Measurements from ENCODE around the gene TUBA1C.

Gene TUBA1C

DNA sequence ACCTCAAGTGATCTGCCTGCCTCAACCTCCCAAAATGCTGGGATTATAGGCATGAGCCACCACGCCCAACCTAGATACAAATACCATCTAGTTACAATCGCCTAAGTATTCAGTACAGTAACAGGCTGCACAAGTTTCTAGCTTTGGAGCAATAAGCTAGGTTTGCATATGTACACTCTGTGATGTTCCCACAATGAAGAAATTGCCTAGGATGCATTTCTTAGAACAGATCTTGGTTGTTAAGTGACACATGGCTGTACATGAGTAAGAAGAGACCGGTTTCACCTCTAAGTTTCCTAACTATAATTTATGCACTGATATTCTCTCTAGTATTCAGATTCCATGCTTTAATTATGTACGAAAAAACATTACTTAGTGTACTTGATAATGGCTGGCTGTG, 5.4 kb upstream of the TUBA1C start (continued):
- TF ChIP-seq, protein P1, sequence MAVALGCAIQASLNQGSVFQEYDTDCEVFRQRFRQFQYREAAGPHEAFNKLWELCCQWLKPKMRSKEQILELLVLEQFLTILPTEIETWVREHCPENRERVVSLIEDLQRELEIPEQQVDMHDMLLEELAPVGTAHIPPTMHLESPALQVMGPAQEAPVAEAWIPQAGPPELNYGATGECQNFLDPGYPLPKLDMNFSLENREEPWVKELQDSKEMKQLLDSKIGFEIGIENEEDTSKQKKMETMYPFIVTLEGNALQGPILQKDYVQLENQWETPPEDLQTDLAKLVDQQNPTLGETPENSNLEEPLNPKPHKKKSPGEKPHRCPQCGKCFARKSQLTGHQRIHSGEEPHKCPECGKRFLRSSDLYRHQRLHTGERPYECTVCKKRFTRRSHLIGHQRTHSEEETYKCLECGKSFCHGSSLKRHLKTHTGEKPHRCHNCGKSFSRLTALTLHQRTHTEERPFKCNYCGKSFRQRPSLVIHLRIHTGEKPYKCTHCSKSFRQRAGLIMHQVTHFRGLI (tag by site-specific recombination; IDR thresholded peaks at IDR 0.05) = no peak
- TF ChIP-seq KLF16 (tag by site-specific recombination; IDR thresholded peaks at IDR 0.05) (no peak), ZNF302 (tag by site-specific recombination; IDR thresholded peaks at IDR 0.05; ENCODE audit: low read depth) (no peak), ZNF211 (tag by site-specific recombination; IDR thresholded peaks at IDR 0.05; ENCODE audit: low read depth) (no peak)

DNA sequence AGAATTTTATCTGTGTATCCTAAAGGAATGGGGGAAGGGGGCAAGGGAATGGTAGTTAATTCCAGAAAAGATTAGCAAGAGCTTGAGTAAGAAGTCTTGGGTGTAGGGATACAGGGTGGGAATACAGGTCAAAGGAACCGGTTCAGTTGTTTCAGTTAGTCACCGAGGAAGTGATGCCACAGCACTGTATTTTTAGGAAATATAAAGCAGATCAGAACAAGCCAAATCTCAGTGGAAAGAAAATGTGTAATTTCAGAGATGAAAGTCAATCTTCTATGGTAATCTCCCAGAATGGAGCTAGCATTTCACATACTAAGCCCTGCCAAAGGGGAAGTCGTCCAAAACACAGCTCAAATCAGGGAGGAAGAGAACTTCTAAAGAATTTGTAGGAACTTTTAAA, 4.7 kb upstream of the TUBA1C start:
- 0 out of 2 replicates have a peak, but pooled peaks have one; percentile 25 for TF ChIP-seq ZBTB17 (tag by site-specific recombination; IDR thresholded peaks at IDR 0.05)
- no peak for TF ChIP-seq ZNF585B (tag by site-specific recombination; IDR thresholded peaks at IDR 0.05)
- H3K36me3 ChIP-seq (ENCODE audit: control insufficient read depth in 2 of 2, insufficient read depth in 1 of 2, low read length in 2 of 2) = no peaks in the 10 kb centered on the region
- POLR2A ChIA-PET = interaction anchor here (0.5 kb wide), 1 partner anchor 31 kb away, joined by 5 read pairs; no protein-coding TSS in a partner anchor
- H3K27ac ChIP-seq (ENCODE audit: extremely low read depth, low read depth, low read length) = no peak overlapping the region; the same call in 1 of the 2 replicates
- no peaks in the 10 kb centered on the region for H3K9me3 ChIP-seq (ENCODE audit: control insufficient read depth, insufficient read depth, low read depth, low read length)
- CTCF ChIA-PET = interaction anchor here (0.7 to 3.0 kb wide), 3 partner anchors 13 to 36 kb away, joined by 3 to 11 read pairs (median 6); no protein-coding TSS in a partner anchor
- H3K4me1 ChIP-seq (ENCODE audit: control insufficient read depth, insufficient read depth, low read length) = no peaks in the 10 kb centered on the region; the same call in 1 of the 2 replicates
- H3K4me3 ChIP-seq (ENCODE audit: low read depth, low read length) = no peak overlapping the region

DNA sequence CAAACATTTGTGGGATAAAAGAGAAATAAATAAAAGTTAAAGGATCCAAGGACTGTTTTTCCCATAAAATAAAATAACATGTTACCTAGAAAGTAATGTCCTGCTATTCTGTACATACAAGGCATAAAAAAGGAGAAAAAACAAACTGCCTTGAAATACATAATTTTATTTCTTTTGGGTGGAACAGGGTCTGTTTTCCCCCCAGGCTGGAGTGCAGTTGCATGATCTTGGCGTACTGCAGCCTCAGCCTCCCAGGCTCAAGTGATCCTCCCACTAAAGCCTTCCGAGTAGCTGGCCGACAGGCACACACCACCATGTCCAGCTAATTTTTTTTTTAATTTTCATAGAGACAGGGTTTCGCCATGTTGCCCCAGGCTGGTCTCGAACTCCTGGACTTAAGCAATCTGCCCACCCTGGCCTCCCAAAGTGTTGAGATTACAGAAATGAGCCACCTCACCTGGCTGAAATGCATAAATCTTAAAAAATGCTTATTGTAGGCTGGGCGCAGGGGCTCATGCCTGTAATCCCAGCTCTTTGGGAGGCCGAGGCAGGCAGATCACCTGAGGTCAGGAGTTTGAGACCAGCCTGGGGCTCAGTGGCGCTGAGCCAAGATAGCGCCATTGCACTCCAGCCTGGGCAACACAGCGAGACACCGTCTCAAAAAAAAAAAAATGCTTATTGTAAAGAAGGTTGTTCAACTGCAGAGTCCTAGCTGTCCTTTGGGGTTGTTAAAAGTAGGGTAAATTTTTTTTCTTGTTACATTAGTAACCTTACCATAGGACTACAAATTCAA, 4.1 kb upstream of the TUBA1C start:
- Histone ChIP-seq H3K4me3 (ENCODE audit: low read depth, low read length) (no peak overlapping the region), H3K9me3 (ENCODE audit: control insufficient read depth, insufficient read depth, low read depth, low read length) (no peaks in the 10 kb centered on the region), H3K4me1 (ENCODE audit: control insufficient read depth, insufficient read depth, low read length) (no peaks in the 10 kb centered on the region; the same call in 1 of the 2 replicates), H3K36me3 (ENCODE audit: control insufficient read depth in 2 of 2, insufficient read depth in 1 of 2, low read length in 2 of 2) (no peaks in the 10 kb centered on the region; a peak in 1 of 3 replicates), H3K27ac (ENCODE audit: extremely low read depth, low read depth, low read length) (no peak overlapping the region)
- peak; percentile 71; the same call in 1 of the 2 replicates for TF ChIP-seq ZNF121 (tag by site-specific recombination; IDR thresholded peaks at IDR 0.05)
- TF ChIP-seq SP2 (tag by site-specific recombination; IDR thresholded peaks at IDR 0.05) = no peak
- POLR2A ChIA-PET = no interaction called here
- CTCF ChIA-PET = interaction anchor here (0.6 to 3.0 kb wide), 4 partner anchors 14 to 69 kb away, joined by 3 to 11 read pairs (median 4); no protein-coding TSS in a partner anchor

DNA sequence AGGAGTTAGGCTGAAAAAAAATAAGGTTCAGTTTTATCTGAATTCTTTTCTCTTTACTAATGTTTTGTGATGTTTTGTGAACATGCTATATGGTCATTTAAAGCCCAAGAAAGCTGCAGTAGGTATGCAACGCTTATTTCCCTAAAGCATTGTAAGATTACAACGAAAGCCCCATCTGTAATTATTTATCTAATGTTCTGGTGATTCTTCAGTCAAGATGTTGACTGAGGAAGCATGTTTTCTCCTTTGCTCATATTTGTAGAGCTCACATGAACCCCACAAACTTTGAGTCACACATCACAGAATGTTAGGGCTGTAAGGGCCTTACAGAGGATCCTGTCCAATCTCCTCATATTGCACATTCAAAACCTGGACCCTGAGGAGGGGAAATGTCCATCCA, 3.2 kb upstream of the TUBA1C start:
- no peaks in the 10 kb centered on the region; the same call in 1 of the 2 replicates for H3K4me1 ChIP-seq (ENCODE audit: control insufficient read depth, insufficient read depth, low read length)
- no peak overlapping the region for H3K27ac ChIP-seq (ENCODE audit: extremely low read depth, low read depth, low read length)
- CTCF ChIA-PET = interaction anchor here (0.8 to 1.4 kb wide), 3 partner anchors 23 to 31 kb away, joined by 3 to 4 read pairs (median 4); no protein-coding TSS in a partner anchor
- H3K4me3 ChIP-seq (ENCODE audit: low read depth, low read length) = no peak overlapping the region
- TF ChIP-seq GLI4 (tag by site-specific recombination; IDR thresholded peaks at IDR 0.05) (no peak), ZNF302 (tag by site-specific recombination; IDR thresholded peaks at IDR 0.05; ENCODE audit: low read depth) (no peak)
- peaks cover 4 to 6% of the 10 kb centered on the region in 2 experiments; a peak in 2 of 3 replicates for H3K36me3 ChIP-seq (ENCODE audit: control insufficient read depth in 2 of 2, insufficient read depth in 1 of 2, low read length in 2 of 2)
- no peaks in the 10 kb centered on the region for H3K9me3 ChIP-seq (ENCODE audit: control insufficient read depth, insufficient read depth, low read depth, low read length)
- POLR2A ChIA-PET = no interaction called here

DNA sequence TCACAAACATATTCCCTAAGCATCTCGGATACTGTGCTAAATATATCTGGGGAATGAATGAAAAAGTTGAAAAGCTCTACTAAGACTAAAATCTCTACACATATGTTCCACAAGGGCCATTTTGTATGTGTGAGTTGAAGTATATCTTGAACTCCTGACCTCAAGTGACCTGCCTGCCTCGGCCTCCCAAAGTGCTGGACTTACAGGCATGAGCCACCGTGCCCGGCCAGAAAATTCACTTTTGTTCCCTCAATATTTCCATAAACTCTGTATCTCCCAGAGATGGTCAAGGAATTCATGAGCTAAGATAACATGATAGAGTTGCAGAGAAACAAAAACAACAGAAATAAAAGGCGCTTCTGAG, 1.5 kb upstream of the TUBA1C start:
- CTCF ChIA-PET = interaction anchor here (0.7 to 3.9 kb wide), 13 partner anchors 12 to 344 kb away, joined by 3 to 17 read pairs (median 4); partner anchors contain the start of gene PRPH
- peaks cover 10 to 17% of the 10 kb centered on the region in 2 experiments; a peak in 2 of 3 replicates for H3K36me3 ChIP-seq (ENCODE audit: control insufficient read depth in 2 of 2, insufficient read depth in 1 of 2, low read length in 2 of 2)
- no peaks in the 10 kb centered on the region for H3K9me3 ChIP-seq (ENCODE audit: control insufficient read depth, insufficient read depth, low read depth, low read length)
- POLR2A ChIA-PET = interaction anchor here (1.2 to 4.0 kb wide), 5 partner anchors 9 to 478 kb away, joined by 3 to 33 read pairs (median 16); partner anchors contain the start of genes TMBIM6 and TUBA1B
- H3K27ac ChIP-seq (ENCODE audit: extremely low read depth, low read depth, low read length) = no peak overlapping the region
- no peak overlapping the region for H3K4me3 ChIP-seq (ENCODE audit: low read depth, low read length)
- peaks cover 5% of the 10 kb centered on the region for H3K4me1 ChIP-seq (ENCODE audit: control insufficient read depth, insufficient read depth, low read length)
- TF ChIP-seq, protein P2, sequence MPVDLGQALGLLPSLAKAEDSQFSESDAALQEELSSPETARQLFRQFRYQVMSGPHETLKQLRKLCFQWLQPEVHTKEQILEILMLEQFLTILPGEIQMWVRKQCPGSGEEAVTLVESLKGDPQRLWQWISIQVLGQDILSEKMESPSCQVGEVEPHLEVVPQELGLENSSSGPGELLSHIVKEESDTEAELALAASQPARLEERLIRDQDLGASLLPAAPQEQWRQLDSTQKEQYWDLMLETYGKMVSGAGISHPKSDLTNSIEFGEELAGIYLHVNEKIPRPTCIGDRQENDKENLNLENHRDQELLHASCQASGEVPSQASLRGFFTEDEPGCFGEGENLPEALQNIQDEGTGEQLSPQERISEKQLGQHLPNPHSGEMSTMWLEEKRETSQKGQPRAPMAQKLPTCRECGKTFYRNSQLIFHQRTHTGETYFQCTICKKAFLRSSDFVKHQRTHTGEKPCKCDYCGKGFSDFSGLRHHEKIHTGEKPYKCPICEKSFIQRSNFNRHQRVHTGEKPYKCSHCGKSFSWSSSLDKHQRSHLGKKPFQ (tag by site-specific recombination; IDR thresholded peaks at IDR 0.05) = no peak
- TF ChIP-seq, protein P3, sequence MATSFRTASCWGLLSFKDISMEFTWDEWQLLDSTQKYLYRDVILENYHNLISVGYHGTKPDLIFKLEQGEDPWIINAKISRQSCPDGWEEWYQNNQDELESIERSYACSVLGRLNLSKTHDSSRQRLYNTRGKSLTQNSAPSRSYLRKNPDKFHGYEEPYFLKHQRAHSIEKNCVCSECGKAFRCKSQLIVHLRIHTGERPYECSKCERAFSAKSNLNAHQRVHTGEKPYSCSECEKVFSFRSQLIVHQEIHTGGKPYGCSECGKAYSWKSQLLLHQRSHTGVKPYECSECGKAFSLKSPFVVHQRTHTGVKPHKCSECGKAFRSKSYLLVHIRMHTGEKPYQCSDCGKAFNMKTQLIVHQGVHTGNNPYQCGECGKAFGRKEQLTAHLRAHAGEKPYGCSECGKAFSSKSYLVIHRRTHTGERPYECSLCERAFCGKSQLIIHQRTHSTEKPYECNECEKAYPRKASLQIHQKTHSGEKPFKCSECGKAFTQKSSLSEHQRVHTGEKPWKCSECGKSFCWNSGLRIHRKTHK (tag by site-specific recombination; IDR thresholded peaks at IDR 0.05) = no peak
- TF ChIP-seq ZNF521 (tag by site-specific recombination; IDR thresholded peaks at IDR 0.05) (no peak), ZFP37 (tag by site-specific recombination; IDR thresholded peaks at IDR 0.05) (no peak), ZNF48 (tag by site-specific recombination; IDR thresholded peaks at IDR 0.05) (no peak), SETDB1 (IDR thresholded peaks at IDR 0.05; ENCODE audit: insufficient read length, low read length) (no peak), YY2 (tag by site-specific recombination; IDR thresholded peaks at IDR 0.05) (no peak), ZNF366 (tag by site-specific recombination; conservative IDR thresholded peaks at IDR 0.05) (no peak)
- TF ChIP-seq, protein P4, sequence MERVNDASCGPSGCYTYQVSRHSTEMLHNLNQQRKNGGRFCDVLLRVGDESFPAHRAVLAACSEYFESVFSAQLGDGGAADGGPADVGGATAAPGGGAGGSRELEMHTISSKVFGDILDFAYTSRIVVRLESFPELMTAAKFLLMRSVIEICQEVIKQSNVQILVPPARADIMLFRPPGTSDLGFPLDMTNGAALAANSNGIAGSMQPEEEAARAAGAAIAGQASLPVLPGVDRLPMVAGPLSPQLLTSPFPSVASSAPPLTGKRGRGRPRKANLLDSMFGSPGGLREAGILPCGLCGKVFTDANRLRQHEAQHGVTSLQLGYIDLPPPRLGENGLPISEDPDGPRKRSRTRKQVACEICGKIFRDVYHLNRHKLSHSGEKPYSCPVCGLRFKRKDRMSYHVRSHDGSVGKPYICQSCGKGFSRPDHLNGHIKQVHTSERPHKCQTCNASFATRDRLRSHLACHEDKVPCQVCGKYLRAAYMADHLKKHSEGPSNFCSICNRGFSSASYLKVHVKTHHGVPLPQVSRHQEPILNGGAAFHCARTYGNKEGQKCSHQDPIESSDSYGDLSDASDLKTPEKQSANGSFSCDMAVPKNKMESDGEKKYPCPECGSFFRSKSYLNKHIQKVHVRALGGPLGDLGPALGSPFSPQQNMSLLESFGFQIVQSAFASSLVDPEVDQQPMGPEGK (tag by site-specific recombination; IDR thresholded peaks at IDR 0.05) = no peak
